SK-N-MC (cell line): Measurements from ENCODE around the gene ZNF655.

Experiments
- DNase-seq: peaks from one replicate; pipeline ENCODE4 v3.0.0-alpha.2; 2011; ENCODE audit warnings: low read depth, low spot score
- H3K27ac ChIP-seq: fragments of 200-600 bp; sonication (generic); 2 replicates; pipeline ENCODE4 v1.5.1; 2016; ENCODE audit warnings: mixed run types
- H3K36me3 ChIP-seq: fragments of 200-600 bp; sonication (generic); 2 replicates; pipeline ENCODE4 v1.6.1; 2017; ENCODE audit warnings: antibody characterized with exemption, low read length, mixed read lengths; ENCODE audit not compliant: insufficient read depth
- H3K4me3 ChIP-seq: fragments of 200-600 bp; sonication (generic); 2 replicates; pipeline ENCODE4 v1.5.1; 2016
- H3K9ac ChIP-seq: fragments of 200-600 bp; sonication (generic); 2 replicates; pipeline ENCODE4 v1.8.0; 2017; ENCODE audit warnings: mixed run types, mixed read lengths; ENCODE audit not compliant: insufficient read length
- H3K9me3 ChIP-seq: fragments of 200-600 bp; sonication (generic); 2 replicates; pipeline ENCODE4 v1.6.1; 2017; ENCODE audit warnings: low read depth, mild to moderate bottlenecking, antibody characterized with exemption, low read length, moderate library complexity, mixed read lengths
- EZH2 ChIP-seq: fragments of 200-600 bp; sonication (generic); IDR thresholded peaks from one replicate; pipeline ENCODE4 v1.6.1; 2017; ENCODE audit warnings: antibody characterized with exemption
- FOXP2 ChIP-seq: optimal IDR thresholded peaks from 2 replicates; pipeline ENCODE3; 2011; ENCODE audit warnings: mild to moderate bottlenecking, moderate library complexity; ENCODE audit not compliant: insufficient read depth; ENCODE audit errors: extremely low read length, control extremely low read depth
- POLR2AphosphoS5 ChIP-seq: IDR thresholded peaks from 2 replicates; pipeline ENCODE4 v1.6.1; 2012; ENCODE audit warnings: mild to moderate bottlenecking, low read depth, low read length, borderline replicate concordance

ZNF655 gene

GRCh38 chr7:99594948-99595745 lies 36.7 kb downstream of the ZNF655 start:
- TF ChIP-seq FOXP2 (no peak), EZH2 (no peak), POLR2AphosphoS5 (no peak)
- Histone ChIP-seq H3K4me3 (no peak overlapping the region), H3K27ac (no peak overlapping the region), H3K9me3 (no peaks in the 10 kb centered on the region), H3K36me3 (no peaks in the 10 kb centered on the region), H3K9ac (no peak overlapping the region)
- no peak for DNase-seq

- DNase-seq, result no peak
- no peak overlapping the region for H3K4me3 ChIP-seq
- no peak overlapping the region for H3K9ac ChIP-seq
- no peaks in the 10 kb centered on the region for H3K9me3 ChIP-seq
- no peaks in the 10 kb centered on the region for H3K36me3 ChIP-seq
- H3K27ac ChIP-seq, result no peak overlapping the region
- no peak for TF ChIP-seq FOXP2
- TF ChIP-seq EZH2, result no peak
- TF ChIP-seq POLR2AphosphoS5, result no peak
Observed at GRCh38 chr7:99596408-99596955, 38.0 kb downstream of the ZNF655 start.

GRCh38 chr7:99597762-99598501 lies 39.5 kb downstream of the ZNF655 start, which contains the start of gene TMEM225B:
TSS of gene TMEM225B (plus strand) at chr7:99598267. CDS start at chr7:99604389, 6,122 bp downstream.
- Histone ChIP-seq H3K9ac (no peak within 1 kb of the TSS), H3K36me3 (no peaks in the 10 kb centered on the region), H3K9me3 (no peaks in the 10 kb centered on the region), H3K4me3 (no peak within 1 kb of the TSS), H3K27ac (no peak within 1 kb of the TSS)
- no peak for DNase-seq
- TF ChIP-seq FOXP2 (no peak), EZH2 (no peak), POLR2AphosphoS5 (no peak)

GRCh38 chr7:99599836-99600235 lies 41.4 kb downstream of the ZNF655 start:
- no peak overlapping the region for H3K9ac ChIP-seq
- H3K9me3 ChIP-seq, result no peaks in the 10 kb centered on the region
- no peak for TF ChIP-seq POLR2AphosphoS5
- TF ChIP-seq FOXP2, result no peak
- TF ChIP-seq EZH2, result no peak
- H3K27ac ChIP-seq, result no peak overlapping the region
- no peak for DNase-seq
- H3K36me3 ChIP-seq, result no peaks in the 10 kb centered on the region
- no peak overlapping the region for H3K4me3 ChIP-seq

- Histone ChIP-seq H3K36me3 (no peaks in the 10 kb centered on the region), H3K4me3 (no peak overlapping the region), H3K9me3 (no peaks in the 10 kb centered on the region), H3K27ac (no peak overlapping the region), H3K9ac (no peak overlapping the region)
- DNase-seq, result no peak
- TF ChIP-seq POLR2AphosphoS5 (no peak), FOXP2 (no peak), EZH2 (no peak)
Observed at GRCh38 chr7:99601656-99602310, 43.3 kb downstream of the ZNF655 start.

GRCh38 chr7:99605527-99605926 lies 47.1 kb downstream of the ZNF655 start:
- no peak for TF ChIP-seq EZH2
- TF ChIP-seq FOXP2, result no peak
- no peak for TF ChIP-seq POLR2AphosphoS5
- Histone ChIP-seq H3K9ac (no peak overlapping the region), H3K4me3 (no peak overlapping the region), H3K36me3 (no peaks in the 10 kb centered on the region), H3K27ac (no peak overlapping the region), H3K9me3 (no peaks in the 10 kb centered on the region)
- DNase-seq, result no peak

GRCh38 chr7:99606531-99606930 lies 48.1 kb downstream of the ZNF655 start:
- Histone ChIP-seq H3K4me3 (no peak overlapping the region), H3K9ac (no peak overlapping the region), H3K27ac (no peak overlapping the region), H3K9me3 (no peaks in the 10 kb centered on the region), H3K36me3 (no peaks in the 10 kb centered on the region)
- TF ChIP-seq EZH2 (no peak), FOXP2 (no peak), POLR2AphosphoS5 (no peak)
- DNase-seq, result no peak

- no peak for TF ChIP-seq FOXP2
- TF ChIP-seq POLR2AphosphoS5, result no peak
- no peak for TF ChIP-seq EZH2
Observed at GRCh38 chr7:99607548-99607947, 49.1 kb downstream of the ZNF655 start.

More at GRCh38 chr7:99607548-99607947, 49.1 kb downstream of the ZNF655 start:
- H3K36me3 ChIP-seq, result no peaks in the 10 kb centered on the region
- no peak overlapping the region for H3K4me3 ChIP-seq
- no peak overlapping the region for H3K9ac ChIP-seq
- no peak overlapping the region for H3K27ac ChIP-seq
- no peak for DNase-seq
- H3K9me3 ChIP-seq, result no peaks in the 10 kb centered on the region
